ENCODE measurements around the gene REPS1. TPM values are rescaled to one million over a fixed set of nuclear protein-coding genes. Genes with fewer than 3 reads are reported as not detected.

REPS1 gene
- total and polyA plus RNA-seq, 2 donors (not counting 1 experiment from before 2014, with no cell fraction given), result 38.1 to 57.1 TPM

- POLR2A ChIA-PET, result interaction anchor here (0.6 to 1.6 kb wide), 7 partner anchors 42 to 1806 kb away, joined by 3 to 8 read pairs (median 3); partner anchors contain the start of genes CCDC28A and CITED2
- peak overlapping the region; percentile 84 to 100 (median 89) for H3K4me3 ChIP-seq (ENCODE audit: control extremely low read depth in 1 of 5, extremely low read depth in 1 of 5, insufficient read depth in 1 of 5, low read depth in 2 of 5, low read length in 4 of 5)
- peak overlapping the region; percentile 96 for H2AFZ ChIP-seq (ENCODE audit: insufficient read depth, low read depth, low read length, poor library complexity, severe bottlenecking)
- H3K9ac ChIP-seq (ENCODE audit: low read length), result peak overlapping the region; percentile 97
- H3K79me2 ChIP-seq (ENCODE audit: control insufficient read depth, insufficient read depth, low read length), result peaks cover 60% of the 10 kb centered on the region
- Mint-ChIP-seq H3K27ac (no peak overlapping the region), H3K9me3 (ENCODE audit: insufficient read depth) (no peaks in the 10 kb centered on the region), H3K4me3 (no peak overlapping the region), H3K4me1 (peaks cover 20% of the 10 kb centered on the region), H3K27me3 (no peaks in the 10 kb centered on the region)
- peak overlapping the region; percentile 95 for H3K4me2 ChIP-seq (replicated peaks; ENCODE audit: low read depth, low read length, poor library complexity, severe bottlenecking)
- H3K36me3 ChIP-seq (replicated peaks in 1 of 2; ENCODE audit: control extremely low read depth in 1 of 2, control insufficient read depth in 1 of 2, extremely low read depth in 1 of 2, insufficient read depth in 2 of 2, low read length in 1 of 2), result peaks cover 4 to 13% of the 10 kb centered on the region in 2 experiments
- CTCF ChIA-PET, result interaction anchor here (0.8 to 3.1 kb wide), 11 partner anchors 11 to 340 kb away, joined by 3 to 15 read pairs (median 4); partner anchors contain the start of gene CCDC28A
- no peaks in the 10 kb centered on the region for H3K27me3 ChIP-seq (replicated peaks in 1 of 4; ENCODE audit: control extremely low read depth in 1 of 4, control insufficient read depth in 3 of 4, insufficient read depth in 4 of 4, low read length in 3 of 4)
- TF ChIP-seq EZH2 (IDR thresholded peaks at IDR 0.05; ENCODE audit: borderline replicate concordance, insufficient read depth, low read depth, low read length, poor library complexity, severe bottlenecking), result no peak
- TF ChIP-seq, protein P1, sequence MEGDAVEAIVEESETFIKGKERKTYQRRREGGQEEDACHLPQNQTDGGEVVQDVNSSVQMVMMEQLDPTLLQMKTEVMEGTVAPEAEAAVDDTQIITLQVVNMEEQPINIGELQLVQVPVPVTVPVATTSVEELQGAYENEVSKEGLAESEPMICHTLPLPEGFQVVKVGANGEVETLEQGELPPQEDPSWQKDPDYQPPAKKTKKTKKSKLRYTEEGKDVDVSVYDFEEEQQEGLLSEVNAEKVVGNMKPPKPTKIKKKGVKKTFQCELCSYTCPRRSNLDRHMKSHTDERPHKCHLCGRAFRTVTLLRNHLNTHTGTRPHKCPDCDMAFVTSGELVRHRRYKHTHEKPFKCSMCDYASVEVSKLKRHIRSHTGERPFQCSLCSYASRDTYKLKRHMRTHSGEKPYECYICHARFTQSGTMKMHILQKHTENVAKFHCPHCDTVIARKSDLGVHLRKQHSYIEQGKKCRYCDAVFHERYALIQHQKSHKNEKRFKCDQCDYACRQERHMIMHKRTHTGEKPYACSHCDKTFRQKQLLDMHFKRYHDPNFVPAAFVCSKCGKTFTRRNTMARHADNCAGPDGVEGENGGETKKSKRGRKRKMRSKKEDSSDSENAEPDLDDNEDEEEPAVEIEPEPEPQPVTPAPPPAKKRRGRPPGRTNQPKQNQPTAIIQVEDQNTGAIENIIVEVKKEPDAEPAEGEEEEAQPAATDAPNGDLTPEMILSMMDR (IDR thresholded peaks at IDR 0.05), result no peak
- under 1% methylated on average over 28 of the region's 44 CpGs for WGBS (ENCODE audit: insufficient coverage)
- peak overlapping the region; percentile 87 to 92 for H3K27ac ChIP-seq (ENCODE audit: low read length in 2 of 2)
- H3K9me3 ChIP-seq (ENCODE audit: control extremely low read depth in 1 of 3, control insufficient read depth in 2 of 3, insufficient read depth in 1 of 3, low read length in 2 of 3), result no peaks in the 10 kb centered on the region
- ATAC-seq (ENCODE audit: low read depth) (peak; percentile 12), DNase-seq (peak; percentile 38)
- H4K20me1 ChIP-seq (ENCODE audit: control insufficient read depth, insufficient read depth, low read length, poor library complexity, severe bottlenecking), result peaks cover 17% of the 10 kb centered on the region
- peaks cover 27 to 28% of the 10 kb centered on the region in 2 donors for H3K4me1 ChIP-seq (ENCODE audit: control insufficient read depth in 2 of 2, insufficient read depth in 2 of 2, low read length in 2 of 2)
- intact Hi-C loops (cut with micrococcal nuclease), result loop anchor here (1.0 to 10.0 kb wide), 8 partner anchors 41 to 625 kb away; partner anchors contain the start of genes CCDC28A, CITED2, HEBP2 and HECA
Observed at GRCh38 chr6:139029470-139030227, 41.6 kb upstream of the REPS1 start.
